Tibial nerve (tissue), 3 donors: ENCODE data around the gene CYTH2.

ENCODE experiments used
- POLR2A ChIP-seq, 2 donors: fragments of 450-650 bp; IDR thresholded peaks; one replicate each; pipeline ENCODE4 v1.6.1; 2017; ENCODE audit warnings: antibody characterized with exemption in 2 of 2, mild to moderate bottlenecking in 2 of 2, moderate library complexity in 2 of 2
- TF ChIP-seq, protein P1 (sequence below), 5 experiments: fragments of 200-600 bp in 3 of 5; fragments of 450-650 bp in 2 of 5; sonication (generic) in 3 of 5; IDR thresholded peaks; one replicate each; pipeline ENCODE4 v1.5.1; 2016 to 2019; ENCODE audit warnings: antibody characterized with exemption in 5 of 5, mild to moderate bottlenecking in 3 of 5, moderate library complexity in 2 of 5

- TF ChIP-seq, protein P1, sequence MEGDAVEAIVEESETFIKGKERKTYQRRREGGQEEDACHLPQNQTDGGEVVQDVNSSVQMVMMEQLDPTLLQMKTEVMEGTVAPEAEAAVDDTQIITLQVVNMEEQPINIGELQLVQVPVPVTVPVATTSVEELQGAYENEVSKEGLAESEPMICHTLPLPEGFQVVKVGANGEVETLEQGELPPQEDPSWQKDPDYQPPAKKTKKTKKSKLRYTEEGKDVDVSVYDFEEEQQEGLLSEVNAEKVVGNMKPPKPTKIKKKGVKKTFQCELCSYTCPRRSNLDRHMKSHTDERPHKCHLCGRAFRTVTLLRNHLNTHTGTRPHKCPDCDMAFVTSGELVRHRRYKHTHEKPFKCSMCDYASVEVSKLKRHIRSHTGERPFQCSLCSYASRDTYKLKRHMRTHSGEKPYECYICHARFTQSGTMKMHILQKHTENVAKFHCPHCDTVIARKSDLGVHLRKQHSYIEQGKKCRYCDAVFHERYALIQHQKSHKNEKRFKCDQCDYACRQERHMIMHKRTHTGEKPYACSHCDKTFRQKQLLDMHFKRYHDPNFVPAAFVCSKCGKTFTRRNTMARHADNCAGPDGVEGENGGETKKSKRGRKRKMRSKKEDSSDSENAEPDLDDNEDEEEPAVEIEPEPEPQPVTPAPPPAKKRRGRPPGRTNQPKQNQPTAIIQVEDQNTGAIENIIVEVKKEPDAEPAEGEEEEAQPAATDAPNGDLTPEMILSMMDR (IDR thresholded peaks at IDR 0.05), result no peak
- TF ChIP-seq POLR2A (IDR thresholded peaks at IDR 0.05), result no peak
Measured at GRCh38 chr19:48424694-48425219, 44.4 kb upstream of the CYTH2 start.
